HepG2 (cell line): ENCODE measurements around the gene TTC29. TPM values are rescaled to one million over a fixed set of nuclear protein-coding genes. Genes with fewer than 3 reads are reported as not detected.
"Not testable (repeated sequence)": the region's sequence is repeated elsewhere in the genome, so short reads cannot be mapped to it uniquely, and the experiment has no call there.

Experiments
- ATAC-seq: fragments of 200-7000 bp; cut with Tn5 transposase; 3 replicates; pipeline ENCODE4 v1.9.1; 2020; ENCODE audit warnings: mild to moderate bottlenecking, moderate library complexity
- BruUV-seq: library from RNA; stranded (reverse); fragments of 400-500 nt; replicated peaks from 2 replicates; lab custom pipeline; 2021; lab: Mats Ljungman, UMichigan
- CTCF ChIA-PET: fragments of 300-600 bp; formaldehyde crosslinking; extraction: SDS; loops from one replicate; lab custom pipeline; 2021; ENCODE audit warnings: low total read pairs, inconsistent platforms, low intra/inter-chr PET ratio; lab: Yijun Ruan, JAX
- POLR2A ChIA-PET: fragments of 350-600 bp; sonication (Branson Sonifier 250); formaldehyde crosslinking; loops from one replicate; lab custom pipeline; 2020; ENCODE audit warnings: antibody characterized with exemption, inconsistent platforms; lab: Yijun Ruan, JAX
- DNase-seq: peaks from one replicate; pipeline ENCODE4 v3.0.0-alpha.2; 2015; ENCODE audit warnings: low spot score
- FAIRE-seq: peaks from 3 replicates; lab custom pipeline; 2011; peaks lifted over from hg19 to GRCh38; lab: Jason Lieb, UNC
- H2AFZ ChIP-seq: one replicate; pipeline ENCODE4 v1.6.1; 2011; ENCODE audit warnings: low read length, inconsistent platforms
- H3K27ac ChIP-seq: fragments of 300-600 bp; 3 replicates; pipeline ENCODE4 v1.8.0; 2011; ENCODE audit warnings: mixed run types, mild to moderate bottlenecking, mixed read lengths, low read length, inconsistent platforms; ENCODE audit not compliant: insufficient read depth; ENCODE audit errors: extremely low read length
- H3K27me3 ChIP-seq, 2 experiments: fragments of 200-600 bp in 1 of 2; 2 replicates in 1 of 2; 3 replicates in 1 of 2; pipeline versions ENCODE4 v1.6.0 to v1.8.0; 2011; ENCODE audit warnings: low read length in 2 of 2, mild to moderate bottlenecking in 2 of 2, moderate library complexity in 2 of 2, inconsistent platforms in 1 of 2; ENCODE audit not compliant: insufficient read depth in 2 of 2, control insufficient read depth in 1 of 2
- H3K36me3 ChIP-seq, 2 experiments: fragments of 200-600 bp in 1 of 2; replicated peaks in 1 of 2; 2 replicates in 1 of 2; 3 replicates in 1 of 2; pipeline versions ENCODE4 v1.5.1 to v1.8.0; 2011; ENCODE audit warnings: low read length in 2 of 2, inconsistent platforms in 1 of 2; ENCODE audit not compliant: insufficient read depth in 2 of 2, control insufficient read depth in 1 of 2
- H3K4me1 ChIP-seq: 2 replicates; pipeline ENCODE4 v1.5.1; 2012; ENCODE audit warnings: low read length, inconsistent platforms; ENCODE audit not compliant: insufficient read depth
- H3K4me2 ChIP-seq: 2 replicates; pipeline ENCODE4 v1.6.0; 2011; ENCODE audit warnings: low read depth, low read length, inconsistent platforms
- H3K4me3 ChIP-seq, 3 experiments: fragments of 200-600 bp in 1 of 3; sonication (generic), shearing (Covaris generic) in 1 of 3; replicated peaks in 1 of 3; 2 replicates each; pipeline ENCODE4 v1.5.1; 2011 to 2016; ENCODE audit warnings: low read length in 3 of 3, inconsistent platforms in 2 of 3, low read depth in 2 of 3, mild to moderate bottlenecking in 2 of 3, control low read depth in 1 of 3, mixed read lengths in 1 of 3; ENCODE audit not compliant: insufficient read depth in 1 of 3
- H3K79me2 ChIP-seq: one replicate; pipeline ENCODE4 v1.6.1; 2011; ENCODE audit warnings: low read length, inconsistent platforms; ENCODE audit not compliant: insufficient read depth
- H3K9ac ChIP-seq: 2 replicates; pipeline ENCODE4 v1.6.0; 2011; ENCODE audit warnings: mild to moderate bottlenecking, low read depth, low read length, inconsistent platforms; ENCODE audit not compliant: insufficient read depth
- H3K9me3 ChIP-seq: 2 replicates; pipeline ENCODE4 v1.5.1; 2012; ENCODE audit warnings: mild to moderate bottlenecking, low read length
- H4K20me1 ChIP-seq: 2 replicates; pipeline ENCODE4 v1.6.0; 2011; ENCODE audit warnings: inconsistent platforms, mild to moderate bottlenecking, low read length, moderate library complexity; ENCODE audit not compliant: insufficient read depth
- CEBPB ChIP-seq: IDR thresholded peaks from 2 replicates; pipeline ENCODE4 v1.6.1; 2011; ENCODE audit warnings: low read depth, low read length, improper control_type of control experiment, borderline replicate concordance
- DNMT3B ChIP-seq: conservative IDR thresholded peaks from 2 replicates; pipeline ENCODE4 v1.6.1; 2016; ENCODE audit warnings: missing biosample characterization, control low read depth
- MED1 ChIP-seq: sonication (generic); formaldehyde crosslinking; IDR thresholded peaks from 2 replicates; pipeline ENCODE4 v1.4.0; 2020; ENCODE audit warnings: missing genetic modification reagents
- POLR2G ChIP-seq: fragments of 200-400 bp; formaldehyde crosslinking; IDR thresholded peaks from 2 replicates; pipeline ENCODE4 v1.6.1; 2018; ENCODE audit warnings: mild to moderate bottlenecking, low read depth, low read length, moderate library complexity
- RORA ChIP-seq: sonication (generic); formaldehyde crosslinking; IDR thresholded peaks from 2 replicates; pipeline ENCODE4 v1.5.0; 2020; ENCODE audit warnings: mild to moderate bottlenecking, missing genetic modification reagents, moderate library complexity
- TEAD3 ChIP-seq: optimal IDR thresholded peaks from 2 replicates; pipeline ENCODE3; 2016; ENCODE audit warnings: borderline replicate concordance
- ZNF530 ChIP-seq: sonication (generic); formaldehyde crosslinking; IDR thresholded peaks from 2 replicates; pipeline ENCODE4 v1.5.0; 2020; ENCODE audit warnings: low read depth, mild to moderate bottlenecking, missing genetic modification reagents
- ZNF552 ChIP-seq: sonication (generic); formaldehyde crosslinking; IDR thresholded peaks from 2 replicates; pipeline ENCODE4 v1.9.0; 2022; ENCODE audit warnings: missing genetic modification reagents, mild to moderate bottlenecking, borderline replicate concordance
- WGBS: methylation state at CpG from one replicate; pipeline ENCODE4 v1.1.6; 2017; ENCODE audit warnings: low lambda C conversion rate; 5-methylcytosine and 5-hydroxymethylcytosine counted together
- in situ Hi-C: cut with HindIII; loops from 2 replicates; pipeline ENCODE4 v1.10.0; 2017; ENCODE audit warnings: low pct_unique_long_range_greater_than_20kb; ENCODE audit not compliant: extremely low pct_ligation_motif_present
- intact Hi-C: fragments of 100-400 bp; cut with micrococcal nuclease; formaldehyde crosslinking; loops from one replicate; pipeline ENCODE4 v1.10.0; 2022; ENCODE audit not compliant: unreplicated experiment
- polyA plus RNA-seq, 8 experiments: library from polyadenylated mRNA; depleted of rRNA in 3 of 8; stranded (reverse) in 7 of 8; unstranded in 1 of 8; fragments of >200 nt; fragmentation: Illumina TruSeq in 4 of 8; extraction: Trizol in 4 of 8; gene quantifications; 2 replicates each; pipeline versions ENCODE4 v1.2.1 to v1.2.3, GENCODE V29; 2011 to 2016; ENCODE audit warnings: low read depth in 4 of 8, missing spikeins in 1 of 8, mixed read lengths in 1 of 8; ENCODE audit not compliant: insufficient read depth in 1 of 8
- total RNA-seq, 5 experiments: library from RNA; depleted of rRNA; stranded (reverse); fragments of >200 nt; fragmentation: Illumina TruSeq; extraction: Trizol; gene quantifications; 2 replicates each; pipeline ENCODE4 v1.2.3, GENCODE V29; 2016; ENCODE audit warnings: low read depth in 1 of 5
- TF ChIP-seq, protein P1 (sequence below): sonication (generic); formaldehyde crosslinking; IDR thresholded peaks from 2 replicates; pipeline ENCODE4 v1.5.0; 2020; ENCODE audit warnings: missing genetic modification reagents, mild to moderate bottlenecking, borderline replicate concordance
- TF ChIP-seq, protein P2 (sequence below): sonication (generic); formaldehyde crosslinking; IDR thresholded peaks from 2 replicates; pipeline ENCODE4 v1.5.1; 2020; ENCODE audit warnings: missing genetic modification reagents, mild to moderate bottlenecking, borderline replicate concordance
- TF ChIP-seq, protein P3 (sequence below): sonication (generic); formaldehyde crosslinking; IDR thresholded peaks from 2 replicates; pipeline ENCODE4 v1.5.0; 2020; ENCODE audit warnings: missing genetic modification reagents
- TF ChIP-seq, protein P4 (sequence below): sonication (generic); formaldehyde crosslinking; IDR thresholded peaks from 2 replicates; pipeline ENCODE4 v1.4.0; 2020; ENCODE audit warnings: mild to moderate bottlenecking, missing genetic modification reagents

The TTC29 gene
- total and polyA plus RNA-seq, 2 of the 13 experiments (the other 11 are each of a cell fraction or from before 2014, with no cell fraction given): not detected

DNA sequence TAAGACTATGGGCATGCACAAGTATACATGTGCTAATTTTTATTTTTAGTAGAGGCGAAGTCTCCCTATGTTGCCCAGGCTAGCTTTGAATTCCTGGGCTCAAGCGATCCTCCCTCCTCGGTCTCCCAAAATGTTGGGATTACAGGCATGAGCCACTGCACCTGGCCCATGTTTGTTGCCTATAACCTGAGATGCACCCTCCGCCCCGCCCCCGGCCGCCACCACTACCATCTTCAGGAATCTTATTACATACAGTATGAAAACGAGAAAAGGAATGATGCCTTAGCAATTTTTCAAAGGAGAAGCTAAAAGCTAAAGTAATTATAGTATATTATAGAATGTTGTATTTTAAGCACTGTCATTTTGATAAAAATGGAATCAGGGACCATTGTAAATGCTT, 245.8 kb downstream of the TTC29 start (continued):
- TF ChIP-seq, protein P1, sequence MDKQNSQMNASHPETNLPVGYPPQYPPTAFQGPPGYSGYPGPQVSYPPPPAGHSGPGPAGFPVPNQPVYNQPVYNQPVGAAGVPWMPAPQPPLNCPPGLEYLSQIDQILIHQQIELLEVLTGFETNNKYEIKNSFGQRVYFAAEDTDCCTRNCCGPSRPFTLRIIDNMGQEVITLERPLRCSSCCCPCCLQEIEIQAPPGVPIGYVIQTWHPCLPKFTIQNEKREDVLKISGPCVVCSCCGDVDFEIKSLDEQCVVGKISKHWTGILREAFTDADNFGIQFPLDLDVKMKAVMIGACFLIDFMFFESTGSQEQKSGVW (CRISPR knock-in tag): no peak
- TF ChIP-seq MED1 (no peak), RORA (no peak), ZNF530 (CRISPR knock-in tag) (no peak)
- TF ChIP-seq, protein P2, sequence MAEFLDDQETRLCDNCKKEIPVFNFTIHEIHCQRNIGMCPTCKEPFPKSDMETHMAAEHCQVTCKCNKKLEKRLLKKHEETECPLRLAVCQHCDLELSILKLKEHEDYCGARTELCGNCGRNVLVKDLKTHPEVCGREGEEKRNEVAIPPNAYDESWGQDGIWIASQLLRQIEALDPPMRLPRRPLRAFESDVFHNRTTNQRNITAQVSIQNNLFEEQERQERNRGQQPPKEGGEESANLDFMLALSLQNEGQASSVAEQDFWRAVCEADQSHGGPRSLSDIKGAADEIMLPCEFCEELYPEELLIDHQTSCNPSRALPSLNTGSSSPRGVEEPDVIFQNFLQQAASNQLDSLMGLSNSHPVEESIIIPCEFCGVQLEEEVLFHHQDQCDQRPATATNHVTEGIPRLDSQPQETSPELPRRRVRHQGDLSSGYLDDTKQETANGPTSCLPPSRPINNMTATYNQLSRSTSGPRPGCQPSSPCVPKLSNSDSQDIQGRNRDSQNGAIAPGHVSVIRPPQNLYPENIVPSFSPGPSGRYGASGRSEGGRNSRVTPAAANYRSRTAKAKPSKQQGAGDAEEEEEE: no peak

DNA sequence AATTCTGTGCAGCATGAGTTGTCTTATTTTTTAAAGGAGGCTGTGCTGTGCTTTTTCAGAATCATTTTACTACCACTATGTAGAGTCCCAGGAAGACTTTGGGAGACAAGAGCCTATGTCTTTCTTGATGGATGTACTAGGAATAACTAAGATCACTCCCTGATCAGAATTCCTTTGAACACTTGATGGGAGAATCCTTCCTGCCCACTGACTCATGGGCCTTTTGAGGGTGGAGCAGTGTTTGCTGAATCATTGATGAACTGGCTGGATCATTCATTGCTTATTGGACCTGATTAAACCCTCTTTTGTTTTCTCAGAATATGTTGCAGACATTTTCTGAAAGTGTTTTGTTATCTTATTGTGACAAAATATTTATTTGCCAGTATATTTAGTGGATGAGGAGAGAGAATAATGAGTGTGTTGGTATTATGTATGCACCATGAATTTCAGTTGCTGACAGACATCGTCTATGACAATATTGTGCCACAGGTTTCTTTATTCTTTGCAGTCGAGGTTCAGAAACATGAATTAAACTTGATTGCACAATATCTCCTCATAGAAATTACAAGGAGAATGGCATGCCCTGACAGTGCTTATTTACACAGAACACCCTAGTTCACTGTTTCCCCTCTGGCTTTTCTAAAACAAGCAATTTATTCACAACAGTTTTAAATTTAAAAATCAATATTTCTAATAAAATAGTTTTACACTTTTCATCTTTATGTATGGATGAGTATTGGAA, 270.7 kb downstream of the TTC29 start:
- H3K9me3 ChIP-seq: no peaks in the 10 kb centered on the region
- H3K79me2 ChIP-seq: no peaks in the 10 kb centered on the region
- no peak overlapping the region for H3K4me3 ChIP-seq
- H3K36me3 ChIP-seq: no peaks in the 10 kb centered on the region
- CTCF ChIA-PET: no interaction called here
- no peak overlapping the region for H3K4me2 ChIP-seq
- intact Hi-C loops (no loop called here), in situ Hi-C loops (no loop called here)
- no peak for FAIRE-seq
- no peak for DNase-seq
- no peak overlapping the region for H3K9ac ChIP-seq
- 20% methylated on average over 2 of the region's 2 CpGs for WGBS
- no peaks in the 10 kb centered on the region for H3K27me3 ChIP-seq
- no peaks in the 10 kb centered on the region for H4K20me1 ChIP-seq
- BruUV-seq: no TSS peak
- no peak overlapping the region for H2AFZ ChIP-seq
- no peak for ATAC-seq
- H3K27ac ChIP-seq: no peak overlapping the region
- POLR2A ChIA-PET: no interaction called here
- TF ChIP-seq CEBPB (peak; percentile 59; the same call in 1 of the 2 replicates), DNMT3B (CRISPR knock-in tag) (no peak), TEAD3 (CRISPR knock-in tag) (no peak), ZNF552 (CRISPR knock-in tag) (no peak), POLR2G (no peak)
- TF ChIP-seq, protein P3, sequence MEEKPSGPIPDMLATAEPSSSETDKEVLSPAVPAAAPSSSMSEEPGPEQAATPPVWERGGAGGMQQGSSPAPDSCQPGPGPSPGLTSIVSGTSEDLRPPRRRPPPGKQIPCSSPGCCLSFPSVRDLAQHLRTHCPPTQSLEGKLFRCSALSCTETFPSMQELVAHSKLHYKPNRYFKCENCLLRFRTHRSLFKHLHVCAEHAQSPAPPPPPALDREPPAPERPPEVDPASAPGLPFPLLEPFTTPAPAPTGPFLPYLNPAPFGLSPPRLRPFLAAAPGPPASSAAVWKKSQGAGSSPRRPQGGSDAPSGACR (CRISPR knock-in tag): no peak
- TF ChIP-seq, protein P4, sequence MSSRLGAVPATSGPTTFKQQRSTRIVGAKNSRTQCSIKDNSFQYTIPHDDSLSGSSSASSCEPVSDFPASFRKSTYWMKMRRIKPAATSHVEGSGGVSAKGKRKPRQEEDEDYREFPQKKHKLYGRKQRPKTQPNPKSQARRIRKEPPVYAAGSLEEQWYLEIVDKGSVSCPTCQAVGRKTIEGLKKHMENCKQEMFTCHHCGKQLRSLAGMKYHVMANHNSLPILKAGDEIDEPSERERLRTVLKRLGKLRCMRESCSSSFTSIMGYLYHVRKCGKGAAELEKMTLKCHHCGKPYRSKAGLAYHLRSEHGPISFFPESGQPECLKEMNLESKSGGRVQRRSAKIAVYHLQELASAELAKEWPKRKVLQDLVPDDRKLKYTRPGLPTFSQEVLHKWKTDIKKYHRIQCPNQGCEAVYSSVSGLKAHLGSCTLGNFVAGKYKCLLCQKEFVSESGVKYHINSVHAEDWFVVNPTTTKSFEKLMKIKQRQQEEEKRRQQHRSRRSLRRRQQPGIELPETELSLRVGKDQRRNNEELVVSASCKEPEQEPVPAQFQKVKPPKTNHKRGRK (CRISPR knock-in tag): no peak
- no peaks in the 10 kb centered on the region for H3K4me1 ChIP-seq

DNA sequence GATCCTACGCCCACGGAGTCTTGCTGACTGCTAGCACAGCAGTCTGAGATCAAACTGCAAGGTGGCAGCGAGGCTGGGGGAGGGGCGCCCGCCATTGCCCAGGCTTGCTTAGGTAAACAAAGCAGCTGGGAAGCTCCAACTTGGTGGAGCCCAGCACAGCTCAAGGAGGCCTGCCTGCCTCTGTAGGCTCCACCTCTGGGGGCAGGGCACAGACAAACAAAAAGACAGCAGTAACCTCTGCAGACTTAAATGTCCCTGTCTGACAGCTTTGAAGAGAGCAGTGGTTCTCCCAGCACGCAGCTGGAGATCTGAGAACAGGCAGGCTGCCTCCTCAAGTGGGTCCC, 281.7 kb downstream of the TTC29 start:
- CTCF ChIA-PET, H4K20me1 ChIP-seq, H3K79me2 ChIP-seq, H3K4me3 ChIP-seq, in situ Hi-C loops, ATAC-seq, intact Hi-C loops, FAIRE-seq, H3K27me3 ChIP-seq, POLR2A ChIA-PET, H3K36me3 ChIP-seq, H2AFZ ChIP-seq, H3K9ac ChIP-seq, BruUV-seq, H3K4me1 ChIP-seq, H3K4me2 ChIP-seq, H3K9me3 ChIP-seq, DNase-seq, H3K27ac ChIP-seq: not testable (repeated sequence)
- 79% methylated on average over 2 of the region's 6 CpGs for WGBS
